Mucosa of rectum (tissue), 2 donors: ENCODE measurements around the gene ASB1.

Source experiments
- H3K27ac ChIP-seq, 2 donors: one replicate each; pipeline ENCODE4 v1.7.0; 2013; ENCODE audit warnings: inconsistent platforms in 2 of 2, low read depth in 2 of 2, low read length in 2 of 2
- H3K27me3 ChIP-seq, 2 donors: one replicate each; pipeline ENCODE4 v1.7.0; 2013; ENCODE audit warnings: low read length in 2 of 2; ENCODE audit not compliant: control insufficient read depth in 2 of 2, insufficient read depth in 2 of 2
- H3K36me3 ChIP-seq, 2 donors: one replicate each; pipeline ENCODE4 v1.7.0; 2013; ENCODE audit warnings: low read length in 2 of 2; ENCODE audit not compliant: control insufficient read depth in 2 of 2, insufficient read depth in 2 of 2
- H3K4me1 ChIP-seq, 2 donors: one replicate each; pipeline ENCODE4 v1.7.0; 2013; ENCODE audit warnings: low read length in 2 of 2, mild to moderate bottlenecking in 1 of 2; ENCODE audit not compliant: control insufficient read depth in 2 of 2, insufficient read depth in 2 of 2
- H3K4me3 ChIP-seq, 2 donors: one replicate each; pipeline ENCODE4 v1.7.0; 2013; ENCODE audit warnings: low read length in 2 of 2
- H3K9ac ChIP-seq, 2 donors: one replicate each; pipeline ENCODE4 v1.7.0; 2013; ENCODE audit warnings: low read length in 2 of 2, low read depth in 1 of 2, mild to moderate bottlenecking in 1 of 2
- H3K9me3 ChIP-seq, 2 donors: one replicate each; pipeline ENCODE4 v1.7.0; 2013; ENCODE audit warnings: low read length in 2 of 2; ENCODE audit not compliant: control insufficient read depth in 2 of 2
- donor health status: healthy.
- donor health status: Normal muscosa, but diverticular disease.

Gene ASB1

DNA sequence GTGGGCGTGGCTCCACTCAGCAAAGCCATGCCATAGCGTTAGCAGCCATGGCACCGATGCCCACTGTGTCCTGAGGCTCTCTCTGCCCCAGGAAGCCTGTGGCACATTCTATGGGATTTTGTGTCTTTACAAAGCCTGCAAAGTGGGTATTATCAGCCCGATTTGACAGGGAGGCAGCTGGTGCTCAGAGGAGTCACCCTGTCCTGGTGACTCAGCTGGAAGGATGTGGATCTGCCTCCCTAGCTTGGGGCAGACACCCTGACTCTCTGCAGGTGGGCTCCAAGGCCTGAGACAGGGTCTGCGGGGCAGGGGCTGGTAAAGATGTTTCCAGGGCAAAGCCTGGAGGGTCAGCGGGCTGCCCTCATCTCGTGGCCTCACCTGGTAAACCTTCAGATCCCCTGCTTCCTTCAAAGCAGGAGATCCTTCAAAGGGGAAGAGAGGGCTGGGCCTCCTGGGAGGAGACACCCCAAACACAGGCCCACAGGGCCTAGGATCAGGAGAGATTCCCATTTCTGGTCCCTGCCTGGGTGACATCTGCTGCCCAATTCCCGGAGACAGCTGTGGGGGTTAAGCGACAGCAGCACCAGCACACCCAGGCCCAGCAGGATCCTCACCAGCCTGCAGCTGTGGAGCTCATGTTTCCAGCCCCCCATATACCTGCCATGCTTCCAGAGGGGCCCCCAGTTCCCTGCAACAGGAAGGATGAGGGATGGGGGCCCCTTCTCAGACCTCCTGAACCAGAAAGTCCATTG lies 3.0 kb upstream of the ASB1 start:
- Histone ChIP-seq H3K36me3 (no peaks in the 10 kb centered on the region), H3K9me3 (no peaks in the 10 kb centered on the region), H3K4me3 (no peak overlapping the region), H3K27ac (no peak overlapping the region), H3K9ac (no peak overlapping the region), H3K4me1 (peaks cover 17% of the 10 kb centered on the region in 2 donors), H3K27me3 (no peaks in the 10 kb centered on the region)

DNA sequence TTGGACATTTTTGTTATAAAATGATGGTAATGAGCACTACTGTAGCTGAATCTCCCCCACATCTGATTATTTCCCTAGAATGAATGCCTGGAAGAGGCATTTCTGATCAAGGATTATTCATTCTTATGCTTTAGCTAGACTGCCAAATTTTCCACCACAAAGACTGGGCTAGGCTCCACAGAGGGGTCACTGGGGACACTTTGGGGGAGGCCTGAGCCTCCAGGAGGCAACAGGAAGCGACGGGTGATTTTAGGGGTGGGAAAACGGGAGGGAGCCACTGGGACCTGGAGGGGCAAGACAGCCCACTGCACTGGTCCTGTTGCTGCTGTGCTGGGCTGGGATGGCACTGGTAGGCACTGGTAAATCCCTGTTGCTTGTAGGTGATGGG lies 2.4 kb upstream of the ASB1 start:
- Histone ChIP-seq H3K27ac (no peak overlapping the region), H3K27me3 (no peaks in the 10 kb centered on the region), H3K36me3 (no peaks in the 10 kb centered on the region), H3K4me1 (peaks cover 17% of the 10 kb centered on the region in 2 donors), H3K4me3 (no peak overlapping the region), H3K9me3 (no peaks in the 10 kb centered on the region), H3K9ac (no peak overlapping the region)

DNA sequence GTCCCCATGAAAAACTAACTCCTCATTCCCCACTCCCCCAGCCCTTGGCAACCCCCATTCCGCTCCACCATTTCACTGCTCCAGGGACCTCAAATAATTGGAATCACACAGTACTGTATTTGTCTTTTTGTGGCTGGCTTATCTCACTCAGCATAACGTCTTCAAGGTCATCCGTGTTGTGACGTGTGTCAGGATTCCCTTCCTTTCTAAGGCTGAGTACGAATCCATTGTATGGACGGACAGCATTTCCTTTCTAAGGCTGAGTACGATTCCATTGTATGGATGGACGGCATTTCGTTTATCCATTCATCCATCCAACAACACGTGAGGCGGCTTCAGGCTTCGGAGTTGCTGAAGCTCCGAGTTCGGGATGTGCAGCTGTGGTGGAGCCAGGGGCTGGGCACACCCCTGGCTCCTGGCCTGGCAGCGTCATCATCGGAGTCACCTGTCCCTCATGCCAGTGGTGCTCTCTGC lies 1.2 kb upstream of the ASB1 start:
- H3K36me3 ChIP-seq: peaks cover 0 to 7% of the 10 kb centered on the region in 2 donors

DNA sequence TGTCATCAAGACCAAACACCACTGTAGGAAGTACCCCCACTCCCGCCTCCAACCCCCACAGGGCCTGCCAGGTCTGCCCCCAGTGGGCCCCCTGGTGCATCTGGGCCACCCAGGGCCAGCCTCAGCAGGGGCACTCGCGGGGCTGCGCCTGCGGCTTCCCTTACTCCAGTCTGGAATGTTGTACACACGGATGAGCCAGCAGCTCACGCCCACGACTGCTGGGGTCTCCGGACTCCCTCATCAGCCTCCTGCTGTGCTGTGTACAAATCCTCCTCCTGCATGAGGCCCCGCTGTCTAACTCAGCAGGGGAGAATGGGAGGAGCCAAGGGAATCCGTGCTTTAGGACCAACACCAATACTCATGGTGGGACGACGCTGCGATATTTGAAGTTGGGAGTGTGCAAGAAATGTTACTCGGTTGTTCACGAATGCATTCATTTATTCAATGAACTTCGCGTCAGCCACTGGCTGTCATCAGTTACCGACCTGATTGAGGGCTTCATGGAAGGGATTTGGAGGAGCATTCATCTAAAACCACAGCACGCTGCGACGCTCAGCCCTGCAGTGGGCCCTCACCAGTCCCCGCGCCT lies 654 bp upstream of the ASB1 start:
- H3K36me3 ChIP-seq: peaks cover 0 to 12% of the 10 kb centered on the region in 2 donors
- peaks cover 17% of the 10 kb centered on the region in 2 donors for H3K4me1 ChIP-seq
- peak overlapping the region; percentile 82 to 94 for H3K4me3 ChIP-seq
- H3K9ac ChIP-seq: peak overlapping the region; percentile 82 to 90
- peaks cover 0 to 5% of the 10 kb centered on the region in 2 donors for H3K9me3 ChIP-seq
- H3K27me3 ChIP-seq: no peaks in the 10 kb centered on the region
- H3K27ac ChIP-seq: peak overlapping the region; percentile 94 to 96

More for the DNA sequence above, 1.2 kb upstream of the ASB1 start:
- Histone ChIP-seq H3K9ac (peak overlapping the region in 1 of 2 donors; percentile 82), H3K27me3 (no peaks in the 10 kb centered on the region), H3K27ac (peak overlapping the region in 1 of 2 donors; percentile 96), H3K4me3 (peak overlapping the region; percentile 82 to 94), H3K9me3 (peaks cover 0 to 4% of the 10 kb centered on the region in 2 donors), H3K4me1 (peaks cover 17% of the 10 kb centered on the region in 2 donors)

DNA sequence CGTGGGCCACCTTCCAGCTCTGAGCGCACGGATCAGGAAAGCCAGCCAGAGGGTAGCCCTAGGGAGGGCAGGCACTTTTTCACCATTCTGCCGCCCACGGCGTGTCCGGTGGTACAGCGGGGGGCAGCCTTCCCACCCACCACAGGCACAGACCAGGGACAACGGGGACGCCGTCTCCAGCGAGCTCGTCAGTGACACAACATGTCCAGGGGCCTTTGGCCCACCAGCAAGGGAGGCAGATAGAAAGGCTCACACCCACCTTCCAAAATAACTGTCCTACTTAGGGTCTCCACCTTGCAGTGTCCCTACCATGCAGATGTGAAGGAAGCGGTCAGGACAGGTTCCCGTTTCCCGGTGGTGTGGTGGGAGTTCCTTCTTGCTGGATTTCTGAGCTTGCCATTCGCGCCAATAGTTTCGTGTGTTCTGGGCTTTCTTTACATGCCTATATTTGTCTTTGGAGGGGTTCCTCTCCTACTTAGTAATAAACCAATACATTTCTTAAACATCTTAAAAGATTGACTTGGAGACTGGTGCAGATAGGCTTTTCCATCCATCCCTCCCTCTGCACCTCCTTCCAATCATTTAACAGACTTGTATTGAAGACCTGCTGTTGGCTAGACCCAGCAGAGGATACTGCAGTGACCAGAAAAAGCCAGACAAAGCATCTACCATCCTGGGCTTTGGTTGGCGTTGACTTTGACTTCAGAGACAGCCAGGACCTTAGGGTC lies 872 bp downstream of the ASB1 start:
- H3K9ac ChIP-seq: peak overlapping the region; percentile 82 to 90
- H3K9me3 ChIP-seq: peaks cover 0 to 5% of the 10 kb centered on the region in 2 donors
- H3K27ac ChIP-seq: peak overlapping the region; percentile 94 to 96
- H3K4me3 ChIP-seq: peak overlapping the region; percentile 82 to 94
- peaks cover 17% of the 10 kb centered on the region in 2 donors for H3K4me1 ChIP-seq
- no peaks in the 10 kb centered on the region for H3K27me3 ChIP-seq
- H3K36me3 ChIP-seq: peaks cover 0 to 12% of the 10 kb centered on the region in 2 donors

DNA sequence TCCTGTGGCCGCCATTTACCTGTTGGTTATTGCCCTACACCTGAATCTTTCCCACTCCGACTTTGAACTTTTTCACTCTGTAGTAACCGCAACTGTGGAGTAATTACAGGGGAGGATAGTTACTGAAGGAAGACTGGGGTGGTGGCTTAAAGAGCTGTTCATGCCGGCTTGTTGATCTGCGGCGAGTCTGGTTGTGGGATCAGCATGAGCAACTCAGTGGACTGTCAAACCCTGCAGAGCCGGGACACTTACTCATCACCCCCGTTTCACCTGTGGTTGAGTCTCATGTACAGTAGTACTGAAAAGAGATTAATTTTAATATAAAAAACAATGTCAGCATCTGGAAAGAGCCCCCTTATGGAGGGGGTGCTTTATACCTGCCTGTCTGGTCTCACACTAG lies 2.1 kb downstream of the ASB1 start:
- no peak overlapping the region for H3K9ac ChIP-seq
- no peak overlapping the region for H3K4me3 ChIP-seq
- H3K27me3 ChIP-seq: no peaks in the 10 kb centered on the region
- peaks cover 6 to 20% of the 10 kb centered on the region in 2 donors for H3K36me3 ChIP-seq
- peaks cover 0 to 5% of the 10 kb centered on the region in 2 donors for H3K9me3 ChIP-seq
- peaks cover 17% of the 10 kb centered on the region in 2 donors for H3K4me1 ChIP-seq
- H3K27ac ChIP-seq: no peak overlapping the region

DNA sequence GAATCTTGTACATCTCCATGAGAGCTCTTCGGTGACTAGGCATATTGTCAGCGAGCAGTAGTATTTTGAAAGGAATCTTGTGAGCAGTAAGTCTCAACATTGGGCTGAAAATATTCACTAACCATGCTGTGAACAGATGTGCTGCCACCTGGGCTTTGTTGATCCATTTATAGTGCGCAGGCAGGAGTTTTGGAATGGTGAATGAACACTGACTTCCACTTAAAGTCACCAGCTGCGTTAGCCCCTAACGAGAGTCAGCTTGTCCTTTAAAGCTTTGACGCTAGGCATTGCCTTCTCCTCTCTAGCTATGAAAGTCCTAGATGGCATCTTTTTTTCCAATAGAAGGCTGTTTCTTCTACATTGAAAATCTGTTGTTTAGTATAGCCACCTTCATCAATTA lies 4.1 kb downstream of the ASB1 start:
- Histone ChIP-seq H3K4me3 (no peak overlapping the region), H3K36me3 (peaks cover 23 to 36% of the 10 kb centered on the region in 2 donors), H3K9ac (no peak overlapping the region), H3K27me3 (no peaks in the 10 kb centered on the region), H3K9me3 (peaks cover 0 to 5% of the 10 kb centered on the region in 2 donors), H3K4me1 (peaks cover 13 to 14% of the 10 kb centered on the region in 2 donors), H3K27ac (no peak overlapping the region)

DNA sequence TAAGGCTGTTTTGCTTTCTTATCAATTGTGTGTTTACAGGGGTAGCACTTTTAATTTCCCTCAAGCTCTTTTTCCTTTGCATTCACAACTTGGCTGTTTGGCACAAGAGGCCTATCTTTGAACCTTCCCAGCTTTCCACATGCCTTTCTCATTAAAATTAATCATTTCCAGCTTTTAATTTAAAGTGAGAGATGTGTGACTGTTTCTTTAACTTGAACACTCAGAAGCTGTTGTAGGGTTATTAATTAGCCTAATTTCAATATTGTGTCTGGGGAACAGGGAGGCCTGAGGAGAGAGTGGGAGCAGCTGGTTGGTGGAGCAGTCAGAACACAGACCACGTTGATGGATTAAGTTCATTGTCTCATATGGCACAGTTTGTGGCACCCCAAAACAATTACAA lies 4.7 kb downstream of the ASB1 start:
- Histone ChIP-seq H3K9ac (no peak overlapping the region), H3K36me3 (peaks cover 25 to 38% of the 10 kb centered on the region in 2 donors)

DNA sequence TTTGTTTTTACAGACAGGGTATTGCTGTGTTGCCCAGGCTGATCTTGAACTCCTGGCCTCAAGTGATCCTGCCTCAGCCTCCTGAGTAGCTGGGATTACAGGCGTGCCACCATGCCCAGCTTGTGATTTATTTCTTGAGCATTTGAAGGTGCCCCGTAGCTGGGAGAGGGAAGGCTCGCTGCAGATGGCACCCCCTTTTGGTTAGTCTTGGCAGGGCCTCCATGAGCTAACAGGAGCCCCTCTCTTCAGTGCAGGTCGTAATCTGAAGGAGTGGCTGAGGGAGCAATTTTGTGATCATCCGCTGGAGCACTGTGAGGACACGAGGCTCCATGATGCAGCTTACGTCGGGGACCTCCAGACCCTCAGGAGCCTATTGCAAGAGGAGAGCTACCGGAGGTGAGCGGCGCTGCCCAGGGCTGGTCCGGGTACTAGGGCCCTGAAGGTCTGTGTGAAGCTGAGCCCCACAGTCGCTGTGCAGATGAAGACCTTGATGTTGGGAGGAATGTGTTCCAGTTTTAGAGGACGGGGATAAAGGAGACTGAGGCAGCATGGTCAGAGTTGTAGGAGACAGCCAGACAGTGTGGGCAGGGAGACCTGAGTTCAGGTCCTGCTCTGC lies 6.7 kb downstream of the ASB1 start:
- peaks cover 25 to 42% of the 10 kb centered on the region in 2 donors for H3K36me3 ChIP-seq

More for the DNA sequence above, 4.7 kb downstream of the ASB1 start:
- H3K4me3 ChIP-seq: no peak overlapping the region
- H3K4me1 ChIP-seq: peaks cover 8 to 9% of the 10 kb centered on the region in 2 donors
- no peaks in the 10 kb centered on the region for H3K27me3 ChIP-seq
- H3K9me3 ChIP-seq: peaks cover 0 to 5% of the 10 kb centered on the region in 2 donors
- H3K27ac ChIP-seq: no peak overlapping the region

More for the DNA sequence above, 6.7 kb downstream of the ASB1 start:
- H3K4me3 ChIP-seq: no peak overlapping the region
- peaks cover 0 to 5% of the 10 kb centered on the region in 2 donors for H3K9me3 ChIP-seq
- no peak overlapping the region for H3K9ac ChIP-seq
- no peaks in the 10 kb centered on the region for H3K27me3 ChIP-seq
- H3K4me1 ChIP-seq: no peaks in the 10 kb centered on the region
- no peak overlapping the region for H3K27ac ChIP-seq
